Stimulated activated CD8-positive, alpha-beta memory T cell treated with anti-CD3 and anti-CD28 coated beads, Interleukin-15, amount 100 ng/mL, for 1 hour (primary cell): Measurements from ENCODE around the gene IFT81.
A peak's percentile ranks its signal among the peaks of the same experiment; 100 is the strongest.
"Not testable (repeated sequence)": the region's sequence is repeated elsewhere in the genome, so short reads cannot be mapped to it uniquely, and the experiment has no call there.

Source experiments
- DNase-seq: peaks from one replicate; pipeline ENCODE4 v3.0.0-alpha.2; 2020; ENCODE audit warnings: low read depth

IFT81 gene

GRCh38 chr12:110245369-110245772 lies 121.2 kb downstream of the IFT81 start:
- peak; percentile 17 for DNase-seq

GRCh38 chr12:110246636-110247339 lies 122.6 kb downstream of the IFT81 start:
- no peak for DNase-seq

- DNase-seq: no peak
Observed at GRCh38 chr12:110247340-110248095, 123.4 kb downstream of the IFT81 start.

GRCh38 chr12:110248096-110248447 lies 123.9 kb downstream of the IFT81 start:
- no peak for DNase-seq

GRCh38 chr12:110249105-110249504 lies 124.9 kb downstream of the IFT81 start:
- DNase-seq: no peak

GRCh38 chr12:110249716-110250225 lies 125.6 kb downstream of the IFT81 start:
- DNase-seq: no peak

GRCh38 chr12:110251381-110251780 lies 127.2 kb downstream of the IFT81 start:
- DNase-seq: no peak

- DNase-seq: no peak
Observed at GRCh38 chr12:110252716-110253115, 128.6 kb downstream of the IFT81 start.

- DNase-seq: no peak
Observed at GRCh38 chr12:110253176-110253575, 129.0 kb downstream of the IFT81 start.

GRCh38 chr12:110254971-110255540 lies 130.9 kb downstream of the IFT81 start:
- DNase-seq: no peak

- DNase-seq: not testable (repeated sequence)
Observed at GRCh38 chr12:110255890-110256456, 131.8 kb downstream of the IFT81 start.

- DNase-seq: no peak
Observed at GRCh38 chr12:110256780-110257431, 132.7 kb downstream of the IFT81 start.

- DNase-seq: no peak
Observed at GRCh38 chr12:110258466-110258865, 134.3 kb downstream of the IFT81 start.

- no peak for DNase-seq
Observed at GRCh38 chr12:110262442-110263388, 138.6 kb downstream of the IFT81 start.

GRCh38 chr12:110266381-110266960 lies 142.3 kb downstream of the IFT81 start:
- DNase-seq: no peak

- DNase-seq: no peak
Observed at GRCh38 chr12:110266980-110267620, 142.9 kb downstream of the IFT81 start.
